ENCODE results near the gene NRG3. TPM values are rescaled to one million over a fixed set of nuclear protein-coding genes. Genes with fewer than 3 reads are reported as not detected.

The NRG3 gene
- total and polyA plus RNA-seq, 2 of the 4 experiments (the other 2 are of a cell fraction), result not detected

- H4K20me1 ChIP-seq (ENCODE audit: insufficient read depth, low read length), result no peaks in the 10 kb centered on the region
- intact Hi-C loops (cut with micrococcal nuclease) (no loop called here), in situ Hi-C loops (cut with MboI; ENCODE audit: low sequenced_read_pairs) (no loop called here), dilution Hi-C loops (cut with HindIII; ENCODE audit: low sequenced_read_pairs, unreplicated experiment) (no loop called here)
- no peaks in the 10 kb centered on the region for H3K9me1 ChIP-seq (ENCODE audit: insufficient read depth, low read length)
- no peak overlapping the region for H3K14ac ChIP-seq (replicated peaks; ENCODE audit: low read depth, low read length)
- no CpG with 5 or more reads among the region's 3 CpGs for WGBS, 2 experiments (ENCODE audit: extremely low coverage in 2 of 2, insufficient read length in 1 of 2)
- POLR2A ChIA-PET (ENCODE audit: unreplicated experiment), result no interaction called here
- H3K23ac ChIP-seq (ENCODE audit: low read depth, low read length), result no peak overlapping the region
- H3K27ac ChIP-seq (ENCODE audit: insufficient read depth, low read length), result no peak overlapping the region
- H2AFZ ChIP-seq (replicated peaks; ENCODE audit: low read length, poor library complexity), result no peak overlapping the region
- no peaks in the 10 kb centered on the region for H3K27me3 ChIP-seq (ENCODE audit: control insufficient read depth, insufficient read depth, low read length)
- H4K8ac ChIP-seq (ENCODE audit: low read depth in 2 of 2, low read length in 2 of 2), result no peak overlapping the region
- H3K36me3 ChIP-seq (ENCODE audit: control insufficient read depth, insufficient read depth, low read length), result no peaks in the 10 kb centered on the region
- H2BK15ac ChIP-seq (ENCODE audit: low read depth, low read length), result no peak overlapping the region
- no peak overlapping the region for H4K91ac ChIP-seq (ENCODE audit: insufficient read depth, low read depth, low read length)
- no peaks in the 10 kb centered on the region for H3K4me1 ChIP-seq (ENCODE audit: control insufficient read depth, insufficient read depth, low read length)
- no peak overlapping the region for H2BK120ac ChIP-seq (ENCODE audit: low read depth, low read length)
- BruUV-seq (replicated peaks), result no TSS peak
- H3K56ac ChIP-seq (ENCODE audit: extremely low read depth, insufficient read depth, low read length), result no peak overlapping the region
- no peak overlapping the region for H3K4me3 ChIP-seq (ENCODE audit: insufficient read depth, low read depth, low read length)
- no peaks in the 10 kb centered on the region for H3K79me1 ChIP-seq (ENCODE audit: low read depth in 1 of 2, low read length in 2 of 2)
- no peak overlapping the region for H4K5ac ChIP-seq (ENCODE audit: low read depth, low read length)
- no peak overlapping the region for H3K4me2 ChIP-seq (ENCODE audit: low read depth, low read length)
- H3K9me3 ChIP-seq (ENCODE audit: control insufficient read depth, insufficient read depth, low read length), result 0 out of 2 replicates have a peak, but pooled peaks cover 2% of the 10 kb centered on the region
- CTCF ChIA-PET, result no interaction called here
- no peak for ATAC-seq (ENCODE audit: low read depth)
- no peak for DNase-seq
- no peak overlapping the region for H2AK9ac ChIP-seq (replicated peaks; ENCODE audit: low read depth, low read length, poor library complexity)
- no peak overlapping the region for H2BK20ac ChIP-seq (ENCODE audit: low read depth, low read length)
- TF ChIP-seq RFX5 (IDR thresholded peaks at IDR 0.05; ENCODE audit: low read depth, low read length), result no peak
- no peak for TF ChIP-seq NFE2L2 (IDR thresholded peaks at IDR 0.05; ENCODE audit: low read depth, low read length)
- TF ChIP-seq RCOR1 (IDR thresholded peaks at IDR 0.05; ENCODE audit: insufficient replicate concordance, low read length), result no peak
- no peak for TF ChIP-seq BHLHE40 (IDR thresholded peaks at IDR 0.05; ENCODE audit: low read depth, low read length)
- no peak for TF ChIP-seq SMC3 (IDR thresholded peaks at IDR 0.05; ENCODE audit: low read depth, low read length)
- TF ChIP-seq MAZ (IDR thresholded peaks at IDR 0.05; ENCODE audit: borderline replicate concordance, low read depth, low read length), result no peak
- H3K9ac ChIP-seq (ENCODE audit: low read depth, low read length), result no peak overlapping the region
- no peak overlapping the region for H3K4ac ChIP-seq (ENCODE audit: low read depth, low read length)
- no peak overlapping the region for H3K18ac ChIP-seq (ENCODE audit: low read depth, low read length)
- H2AK5ac ChIP-seq (ENCODE audit: low read depth, low read length), result no peak overlapping the region
- H2BK5ac ChIP-seq (ENCODE audit: low read depth, low read length, poor library complexity, severe bottlenecking), result no peak overlapping the region
These were observed 301.6 kb downstream of the NRG3 start for GRCh38 chr10:82176587-82176986.

All from IMR-90 (cell line).